Transverse colon (tissue), 4 donors: ENCODE measurements around the gene ATP6V0D1. TPM values are rescaled to one million over a fixed set of nuclear protein-coding genes. Genes with fewer than 3 reads are reported as not detected.

Experiments used
- DNase-seq: peaks from one replicate; pipeline ENCODE4 v3.0.0-alpha.2; 2019
- H3K27ac ChIP-seq, 4 donors: fragments of 200-600 bp; sonication (generic); 2 replicates each; pipeline ENCODE4 v1.5.1; 2016 to 2018; ENCODE audit warnings: inconsistent platforms in 4 of 4
- H3K27me3 ChIP-seq: fragments of 200-600 bp; sonication (generic); 2 replicates; pipeline ENCODE4 v1.5.1; 2017; ENCODE audit warnings: inconsistent platforms
- H3K36me3 ChIP-seq, 4 donors: fragments of 200-600 bp; sonication (generic); 2 replicates each; pipeline ENCODE4 v1.5.1; 2017 to 2019; ENCODE audit warnings: inconsistent platforms in 4 of 4
- H3K4me1 ChIP-seq, 4 donors: fragments of 200-600 bp; sonication (generic); 2 replicates each; pipeline ENCODE4 v1.5.1; 2017 to 2020; ENCODE audit warnings: inconsistent platforms in 4 of 4
- H3K4me3 ChIP-seq, 4 donors: fragments of 200-600 bp; sonication (generic); 1 replicate in 1 of 4; 2 replicates in 3 of 4; pipeline versions ENCODE4 v1.5.1 to v1.6.1; 2017 to 2019; ENCODE audit warnings: inconsistent platforms in 4 of 4
- H3K9me3 ChIP-seq, 2 donors: fragments of 200-600 bp; sonication (generic); 2 replicates each; pipeline ENCODE4 v1.5.1; 2017 to 2019; ENCODE audit warnings: inconsistent platforms in 2 of 2
- EP300 ChIP-seq: sonication (generic); formaldehyde crosslinking; IDR thresholded peaks from one replicate; pipeline ENCODE4 v1.6.1; 2017; ENCODE audit warnings: antibody characterized with exemption, low read depth
- POLR2A ChIP-seq: fragments of 450-650 bp; IDR thresholded peaks from one replicate; pipeline ENCODE4 v1.6.1; 2016; ENCODE audit warnings: antibody characterized with exemption, mild to moderate bottlenecking, moderate library complexity
- POLR2AphosphoS5 ChIP-seq, 3 donors: sonication (generic); formaldehyde crosslinking; IDR thresholded peaks; one replicate each; pipeline ENCODE4 v1.6.1; 2016; ENCODE audit warnings: antibody characterized with exemption in 3 of 3
- WGBS, 2 donors: methylation state at CpG; one replicate each; pipeline ENCODE4 v1.1.5; 2018; ENCODE audit warnings: low coverage in 1 of 2; 5-methylcytosine and 5-hydroxymethylcytosine counted together
- in situ Hi-C, 4 donors: fragments of 200-750 bp; cut with MboI; loops; one replicate each; pipeline versions ENCODE4 v1.15.0 to v1.15.1; 2017; ENCODE audit warnings: low sequenced_read_pairs in 3 of 4, low pct_ligation_motif_present in 1 of 4, low pct_unique_long_range_greater_than_20kb in 1 of 4
- intact Hi-C: fragments of 100-400 bp; cut with DNase I; formaldehyde crosslinking; loops from one replicate; pipeline ENCODE4 v1.15.1; 2023; ENCODE audit warnings: low total_unique reads
- total RNA-seq, 4 donors: library from RNA; depleted of rRNA; stranded (reverse); fragments of >200 nt; gene quantifications; one replicate each; pipeline ENCODE4 v1.1.0, GENCODE V29; 2016
- TF ChIP-seq, protein P1 (sequence below), 5 experiments: fragments of 200-600 bp in 3 of 5; fragments of 450-650 bp in 2 of 5; sonication (generic) in 3 of 5; IDR thresholded peaks; 1 replicate in 2 of 5; 2 replicates in 3 of 5; pipeline ENCODE4 v1.5.1; 2016 to 2017; ENCODE audit warnings: antibody characterized with exemption in 5 of 5, inconsistent platforms in 3 of 5, mild to moderate bottlenecking in 2 of 5, moderate library complexity in 1 of 5

The ATP6V0D1 gene
- total RNA-seq, 4 donors from 2014 or later = 218 to 457 (median 386) TPM

DNA sequence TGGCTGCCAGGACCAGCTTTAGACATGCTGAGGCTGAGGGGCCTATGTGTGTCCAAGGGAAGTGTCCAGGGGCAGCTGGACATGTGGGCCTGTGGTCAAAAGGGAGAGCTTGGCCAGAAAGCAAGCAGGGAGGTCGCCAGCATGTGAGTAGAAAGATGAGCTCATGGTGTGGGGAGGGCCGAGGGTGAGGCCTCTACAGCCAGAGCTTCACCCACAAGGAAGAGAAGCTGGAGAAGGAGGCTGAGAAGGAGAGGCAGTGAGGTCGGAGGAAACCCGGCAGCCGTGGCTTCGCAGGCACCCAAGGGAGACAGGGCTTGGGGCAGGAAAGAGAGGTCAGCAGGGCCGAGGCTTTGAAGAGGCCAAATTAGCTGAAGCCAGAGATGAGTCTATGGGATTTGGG, 54.0 kb downstream of the ATP6V0D1 start:
- 74 to 82% methylated on average over 5 to 7 of the region's 7 CpGs for WGBS, 2 donors

DNA sequence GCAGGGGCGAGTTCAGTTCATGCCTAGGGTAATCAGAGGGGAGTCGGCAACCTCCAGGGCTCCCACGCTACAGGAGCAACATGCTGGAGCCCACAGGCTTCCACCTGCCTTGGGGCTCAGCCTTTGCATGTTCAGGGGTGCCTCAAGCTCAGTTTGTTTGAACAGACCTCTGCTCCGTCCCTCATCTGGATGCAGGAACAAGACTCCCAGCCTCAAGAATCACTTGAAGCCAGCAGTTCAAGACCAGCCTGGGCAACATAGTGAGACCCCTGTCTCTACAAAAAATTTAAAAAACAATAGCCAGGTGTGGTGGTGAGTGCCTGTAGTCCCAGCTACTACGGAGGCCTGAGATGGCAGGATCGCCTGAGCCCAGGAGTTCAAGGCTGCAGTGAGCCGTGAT, 54.9 kb downstream of the ATP6V0D1 start:
- Histone ChIP-seq H3K4me1 (peaks cover 8 to 25% (median 21%) of the 10 kb centered on the region in 4 donors), H3K9me3 (no peaks in the 10 kb centered on the region), H3K4me3 (no peak overlapping the region), H3K36me3 (no peaks in the 10 kb centered on the region), H3K27ac (no peak overlapping the region), H3K27me3 (no peaks in the 10 kb centered on the region)
- intact Hi-C loops (no loop called here), in situ Hi-C loops (no loop called here)
- TF ChIP-seq EP300 (no peak), POLR2AphosphoS5 (IDR thresholded peaks at IDR 0.05) (no peak), POLR2A (no peak)
- TF ChIP-seq, protein P1, sequence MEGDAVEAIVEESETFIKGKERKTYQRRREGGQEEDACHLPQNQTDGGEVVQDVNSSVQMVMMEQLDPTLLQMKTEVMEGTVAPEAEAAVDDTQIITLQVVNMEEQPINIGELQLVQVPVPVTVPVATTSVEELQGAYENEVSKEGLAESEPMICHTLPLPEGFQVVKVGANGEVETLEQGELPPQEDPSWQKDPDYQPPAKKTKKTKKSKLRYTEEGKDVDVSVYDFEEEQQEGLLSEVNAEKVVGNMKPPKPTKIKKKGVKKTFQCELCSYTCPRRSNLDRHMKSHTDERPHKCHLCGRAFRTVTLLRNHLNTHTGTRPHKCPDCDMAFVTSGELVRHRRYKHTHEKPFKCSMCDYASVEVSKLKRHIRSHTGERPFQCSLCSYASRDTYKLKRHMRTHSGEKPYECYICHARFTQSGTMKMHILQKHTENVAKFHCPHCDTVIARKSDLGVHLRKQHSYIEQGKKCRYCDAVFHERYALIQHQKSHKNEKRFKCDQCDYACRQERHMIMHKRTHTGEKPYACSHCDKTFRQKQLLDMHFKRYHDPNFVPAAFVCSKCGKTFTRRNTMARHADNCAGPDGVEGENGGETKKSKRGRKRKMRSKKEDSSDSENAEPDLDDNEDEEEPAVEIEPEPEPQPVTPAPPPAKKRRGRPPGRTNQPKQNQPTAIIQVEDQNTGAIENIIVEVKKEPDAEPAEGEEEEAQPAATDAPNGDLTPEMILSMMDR (IDR thresholded peaks at IDR 0.05) = no peak
- no peak for DNase-seq
- 79 to 90% methylated on average over 2 to 7 of the region's 7 CpGs for WGBS, 2 donors

More for the DNA sequence above, 54.0 kb downstream of the ATP6V0D1 start:
- H3K27ac ChIP-seq = no peak overlapping the region
- intact Hi-C loops = no loop called here
- H3K4me1 ChIP-seq = peaks cover 12 to 29% (median 24%) of the 10 kb centered on the region in 4 donors
- H3K36me3 ChIP-seq = no peaks in the 10 kb centered on the region
- H3K4me3 ChIP-seq = no peak overlapping the region
- no peaks in the 10 kb centered on the region for H3K27me3 ChIP-seq
- in situ Hi-C loops = no loop called here
- H3K9me3 ChIP-seq = no peaks in the 10 kb centered on the region
- no peak for DNase-seq
- TF ChIP-seq, protein P1 (IDR thresholded peaks at IDR 0.05) = no peak
- TF ChIP-seq POLR2A = no peak
- no peak for TF ChIP-seq EP300
- TF ChIP-seq POLR2AphosphoS5 (IDR thresholded peaks at IDR 0.05) = no peak

DNA sequence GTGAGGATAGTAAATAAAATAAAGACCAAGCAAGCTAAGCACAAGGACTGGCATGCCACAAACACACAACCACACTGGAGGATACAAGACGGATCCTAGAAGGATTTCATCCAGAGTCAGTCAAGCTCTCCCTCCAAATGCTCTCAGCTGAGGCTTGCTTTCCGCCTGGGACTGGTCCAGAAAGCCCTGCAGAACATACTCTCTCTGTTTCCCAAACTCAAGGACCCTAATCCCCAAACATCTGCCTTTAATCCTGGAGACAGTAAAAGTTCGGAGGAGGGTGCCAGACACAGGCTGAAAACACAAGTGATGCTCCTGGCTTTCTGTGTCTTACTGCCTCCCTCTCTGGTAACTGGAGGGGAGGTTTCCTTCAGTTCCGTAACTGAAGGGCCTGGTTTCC, 55.4 kb downstream of the ATP6V0D1 start:
- intact Hi-C loops (no loop called here), in situ Hi-C loops (no loop called here)
- Histone ChIP-seq H3K36me3 (no peaks in the 10 kb centered on the region), H3K27ac (no peak overlapping the region), H3K4me1 (peaks cover 8 to 22% (median 20%) of the 10 kb centered on the region in 4 donors), H3K4me3 (no peak overlapping the region), H3K27me3 (no peaks in the 10 kb centered on the region), H3K9me3 (no peaks in the 10 kb centered on the region)
- 65% methylated on average over 4 of the region's 4 CpGs; no CpG with 5 or more reads in 1 of the 2 donors for WGBS, 2 donors
- DNase-seq = no peak
- TF ChIP-seq POLR2AphosphoS5 (IDR thresholded peaks at IDR 0.05) (no peak), POLR2A (no peak), EP300 (no peak)
- TF ChIP-seq, protein P1 (IDR thresholded peaks at IDR 0.05) = no peak

DNA sequence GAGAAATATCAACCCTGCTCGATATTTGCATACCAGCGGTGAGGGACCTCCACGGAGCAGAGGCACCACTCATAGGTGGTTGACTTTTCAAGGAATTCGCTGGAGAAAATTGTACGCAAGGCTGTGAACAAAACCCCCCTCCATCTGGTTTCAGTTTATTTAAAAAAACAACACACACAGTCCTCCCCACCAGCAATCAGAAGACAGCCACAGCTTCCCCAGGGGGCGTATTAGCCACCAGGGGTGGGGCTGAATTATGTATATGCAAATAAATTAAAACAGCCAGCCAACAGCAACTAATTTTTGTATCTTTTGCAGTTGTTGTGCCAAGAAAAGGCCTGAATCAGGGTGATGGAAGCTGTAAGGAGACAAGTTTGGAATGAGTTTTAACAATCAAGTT, 55.9 kb downstream of the ATP6V0D1 start:
- no peak overlapping the region for H3K27ac ChIP-seq
- intact Hi-C loops (no loop called here), in situ Hi-C loops (no loop called here)
- H3K36me3 ChIP-seq = no peaks in the 10 kb centered on the region
- H3K9me3 ChIP-seq = no peaks in the 10 kb centered on the region
- TF ChIP-seq POLR2A (no peak), POLR2AphosphoS5 (IDR thresholded peaks at IDR 0.05) (no peak), EP300 (no peak)
- TF ChIP-seq, protein P1 (IDR thresholded peaks at IDR 0.05) = no peak
- H3K27me3 ChIP-seq = no peaks in the 10 kb centered on the region
- 41% methylated on average over 6 of the region's 6 CpGs; no CpG with 5 or more reads in 1 of the 2 donors for WGBS, 2 donors
- peaks cover 8 to 17% (median 15%) of the 10 kb centered on the region in 4 donors for H3K4me1 ChIP-seq
- H3K4me3 ChIP-seq = no peak overlapping the region
- no peak for DNase-seq
